Breast epithelium (tissue), 4 donors: ENCODE data around the gene ITGB8. TPM values are rescaled to one million over a fixed set of nuclear protein-coding genes. Genes with fewer than 3 reads are reported as not detected.

Source experiments
- DNase-seq, 2 donors: peaks; one replicate each; pipeline ENCODE4 v3.0.0-alpha.2; 2019; ENCODE audit warnings: low spot score in 2 of 2
- H3K27ac ChIP-seq, 2 donors: fragments of 200-600 bp; sonication (generic) in 1 of 2; one replicate each; pipeline ENCODE4 v1.5.1; 2016 to 2019; ENCODE audit warnings: mild to moderate bottlenecking in 1 of 2
- H3K27me3 ChIP-seq, 2 donors: fragments of 200-600 bp; sonication (generic) in 1 of 2; one replicate each; pipeline versions ENCODE4 v1.5.1 to v1.6.0; 2017 to 2019; ENCODE audit warnings: control low read depth in 1 of 2, mild to moderate bottlenecking in 1 of 2
- H3K36me3 ChIP-seq: fragments of 200-600 bp; one replicate; pipeline ENCODE4 v1.5.1; 2019
- H3K4me1 ChIP-seq, 2 donors: fragments of 200-600 bp; sonication (generic); one replicate each; pipeline ENCODE4 v1.5.1; 2016 to 2019; ENCODE audit warnings: control low read depth in 1 of 2
- H3K4me3 ChIP-seq, 3 donors: fragments of 200-600 bp; sonication (generic); 1 replicate in 2 of 3; 2 replicates in 1 of 3; pipeline ENCODE4 v1.5.1; 2016 to 2019; ENCODE audit warnings: mild to moderate bottlenecking in 3 of 3, moderate library complexity in 2 of 3
- H3K9me3 ChIP-seq, 2 donors: fragments of 200-600 bp; sonication (generic) in 1 of 2; one replicate each; pipeline ENCODE4 v1.5.1; 2016 to 2019; ENCODE audit warnings: control low read depth in 1 of 2
- CTCF ChIP-seq, 3 donors: fragments of 450-650 bp; IDR thresholded peaks; one replicate each; pipeline ENCODE4 v1.5.1; 2016 to 2017; ENCODE audit warnings: antibody characterized with exemption in 3 of 3, mild to moderate bottlenecking in 3 of 3, moderate library complexity in 3 of 3
- POLR2A ChIP-seq: fragments of 450-650 bp; IDR thresholded peaks from one replicate; pipeline ENCODE4 v1.6.1; 2016; ENCODE audit warnings: antibody characterized with exemption, mild to moderate bottlenecking, moderate library complexity
- POLR2AphosphoS5 ChIP-seq, 3 donors: sonication (generic); formaldehyde crosslinking; IDR thresholded peaks; one replicate each; pipeline ENCODE4 v1.6.1; 2017; ENCODE audit warnings: antibody characterized with exemption in 3 of 3
- intact Hi-C: fragments of 100-400 bp; cut with DNase I; formaldehyde crosslinking; loops from one replicate; pipeline ENCODE4 v1.15.1; 2023; ENCODE audit warnings: low total_unique reads
- total RNA-seq, 3 donors: library from RNA; depleted of rRNA; stranded (reverse); fragments of >200 nt; gene quantifications; one replicate each; pipeline ENCODE4 v1.1.0, GENCODE V29; 2016

ITGB8 gene
- total RNA-seq, 3 donors from 2014 or later = 1.6 to 154 (median 52.1) TPM

- H3K9me3 ChIP-seq = no peaks in the 10 kb centered on the region
- H3K27me3 ChIP-seq = no peaks in the 10 kb centered on the region
- TF ChIP-seq CTCF (IDR thresholded peaks at IDR 0.05) (no peak), POLR2A (no peak), POLR2AphosphoS5 (IDR thresholded peaks at IDR 0.05) (no peak)
- no peak overlapping the region for H3K4me3 ChIP-seq
- peaks cover 0 to 5% of the 10 kb centered on the region in 2 donors for H3K4me1 ChIP-seq
- DNase-seq = no peak
- intact Hi-C loops = no loop called here
- H3K27ac ChIP-seq = no peak overlapping the region
- H3K36me3 ChIP-seq = no peaks in the 10 kb centered on the region
Measured at GRCh38 chr7:20359341-20359963, 28.8 kb downstream of the ITGB8 start.

- no peak overlapping the region for H3K27ac ChIP-seq
- intact Hi-C loops = no loop called here
- DNase-seq = no peak
- H3K4me3 ChIP-seq = no peak overlapping the region
- TF ChIP-seq CTCF (IDR thresholded peaks at IDR 0.05) (no peak), POLR2A (no peak), POLR2AphosphoS5 (IDR thresholded peaks at IDR 0.05) (no peak)
- no peaks in the 10 kb centered on the region for H3K27me3 ChIP-seq
- H3K9me3 ChIP-seq = no peaks in the 10 kb centered on the region
- H3K36me3 ChIP-seq = no peaks in the 10 kb centered on the region
- no peaks in the 10 kb centered on the region for H3K4me1 ChIP-seq
Measured at GRCh38 chr7:20362574-20363253, 32.0 kb downstream of the ITGB8 start.

DNA sequence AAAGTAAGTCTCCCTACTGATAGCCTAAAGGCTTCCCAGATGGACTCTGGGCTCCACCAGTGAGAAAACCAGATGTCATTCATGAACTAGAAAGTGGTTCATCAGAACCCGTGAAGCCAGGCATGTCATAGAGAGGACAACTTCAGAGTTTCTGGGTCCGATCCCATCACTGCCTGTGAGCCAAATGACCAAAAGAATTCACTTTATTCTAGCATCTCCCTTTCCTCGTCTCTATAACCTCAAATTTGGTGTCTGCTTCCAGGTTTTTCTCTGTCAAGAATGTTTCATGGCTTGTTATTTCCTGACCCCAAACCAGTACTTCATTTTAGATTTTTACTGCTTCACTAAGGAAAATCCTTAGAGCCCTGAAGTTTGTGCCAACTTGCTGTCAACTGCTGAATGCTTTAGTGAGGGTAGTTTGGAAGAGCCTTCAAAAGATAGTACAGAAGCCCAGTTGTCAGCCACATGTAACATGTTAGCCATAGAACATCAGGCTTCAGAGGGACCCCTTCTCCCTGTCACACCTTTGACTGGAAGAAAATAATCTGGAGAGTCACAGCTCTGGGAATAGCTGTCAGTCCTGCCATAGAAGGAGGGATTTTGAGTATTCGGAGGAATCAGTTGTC is 34.0 kb downstream of the ITGB8 start:
- H3K36me3 ChIP-seq = no peaks in the 10 kb centered on the region
- H3K27ac ChIP-seq = peak overlapping the region in 1 of 2 donors; percentile 19
- intact Hi-C loops = no loop called here
- no peaks in the 10 kb centered on the region for H3K27me3 ChIP-seq
- H3K4me3 ChIP-seq = no peak overlapping the region
- TF ChIP-seq POLR2AphosphoS5 (IDR thresholded peaks at IDR 0.05) (no peak), POLR2A (no peak), CTCF (IDR thresholded peaks at IDR 0.05) (no peak)
- no peaks in the 10 kb centered on the region for H3K4me1 ChIP-seq
- no peaks in the 10 kb centered on the region for H3K9me3 ChIP-seq
- no peak for DNase-seq

GRCh38 chr7:20365486-20365885 is 34.8 kb downstream of the ITGB8 start:
- Histone ChIP-seq H3K27me3 (no peaks in the 10 kb centered on the region), H3K27ac (peak overlapping the region in 1 of 2 donors; percentile 19), H3K36me3 (no peaks in the 10 kb centered on the region), H3K9me3 (no peaks in the 10 kb centered on the region), H3K4me1 (no peaks in the 10 kb centered on the region), H3K4me3 (no peak overlapping the region)
- intact Hi-C loops = no loop called here
- no peak for DNase-seq
- TF ChIP-seq POLR2AphosphoS5 (IDR thresholded peaks at IDR 0.05) (no peak), CTCF (IDR thresholded peaks at IDR 0.05) (no peak), POLR2A (no peak)

- intact Hi-C loops = no loop called here
- H3K9me3 ChIP-seq = no peaks in the 10 kb centered on the region
- H3K36me3 ChIP-seq = no peaks in the 10 kb centered on the region
- no peak overlapping the region for H3K27ac ChIP-seq
- DNase-seq = no peak
- no peaks in the 10 kb centered on the region for H3K4me1 ChIP-seq
- TF ChIP-seq POLR2AphosphoS5 (IDR thresholded peaks at IDR 0.05) (no peak), CTCF (IDR thresholded peaks at IDR 0.05) (no peak), POLR2A (no peak)
- no peak overlapping the region for H3K4me3 ChIP-seq
- H3K27me3 ChIP-seq = no peaks in the 10 kb centered on the region
Measured at GRCh38 chr7:20374399-20374798, 43.7 kb downstream of the ITGB8 start.
